ENCODE results near the gene SRA1. TPM values are rescaled to one million over a fixed set of nuclear protein-coding genes. Genes with fewer than 3 reads are reported as not detected.

The SRA1 gene
- total and polyA plus RNA-seq, 9 of the 15 experiments (the other 6 are each of a cell fraction or from before 2014, with no cell fraction given) = 24.1 to 47.4 (median 41.3) TPM

- no peak for TF ChIP-seq MTF1 (CRISPR knock-in tag; IDR thresholded peaks at IDR 0.05; ENCODE audit: borderline replicate concordance)
- 0 out of 2 replicates have a peak, but pooled peaks have one; percentile 37 for TF ChIP-seq ZNF212 (CRISPR knock-in tag; IDR thresholded peaks at IDR 0.05)
- peak; percentile 76 for TF ChIP-seq TAF7 (tag; IDR thresholded peaks at IDR 0.05)
- peak; percentile 90 for TF ChIP-seq EP400 (IDR thresholded peaks at IDR 0.05)
- TF ChIP-seq SREBF1 (IDR thresholded peaks at IDR 0.05; ENCODE audit: borderline replicate concordance, low read depth, low read length) = no peak
- no peak; a peak in 1 of 4 replicates for TF ChIP-seq TBL1XR1 (IDR thresholded peaks at IDR 0.05; ENCODE audit: low read length in 2 of 2)
- TF ChIP-seq USF1 (CRISPR knock-in tag; IDR thresholded peaks at IDR 0.05) = no peak; the same call in 1 of the 2 replicates
- no peak for TF ChIP-seq SIX5 (IDR thresholded peaks at IDR 0.05; ENCODE audit: borderline replicate concordance in 1 of 2, insufficient read depth in 1 of 2, low read depth in 1 of 2, low read length in 2 of 2)
- no peak for TF ChIP-seq ARNT (IDR thresholded peaks at IDR 0.05)
- TF ChIP-seq SMAD1 (IDR thresholded peaks at IDR 0.05; ENCODE audit: low read depth, low read length, partially characterized antibody) = peak; percentile 65
- TF ChIP-seq ZNF644 (tag; IDR thresholded peaks at IDR 0.05; ENCODE audit: low read depth) = no peak
- TF ChIP-seq ZEB2 (IDR thresholded peaks at IDR 0.05) = no peak
- TF ChIP-seq BRD9 (IDR thresholded peaks at IDR 0.05; ENCODE audit: low read depth, partially characterized antibody) = no peak
- no peak for TF ChIP-seq POLR3A (IDR thresholded peaks at IDR 0.05; ENCODE audit: borderline replicate concordance, extremely low read depth, insufficient read depth, insufficient read length)
- no peak for TF ChIP-seq EGR1 (conservative IDR thresholded peaks at IDR 0.05)
- no peak for TF ChIP-seq ZNF384 (IDR thresholded peaks at IDR 0.05; ENCODE audit: low read depth, low read length)
- TF ChIP-seq BRF1 (IDR thresholded peaks at IDR 0.05; ENCODE audit: borderline replicate concordance, extremely low read depth, insufficient read length) = no peak
- peak; percentile 96 for TF ChIP-seq GABPA (tag; conservative IDR thresholded peaks at IDR 0.05; ENCODE audit: low read depth)
- no peak for TF ChIP-seq RBM34 (IDR thresholded peaks at IDR 0.05; ENCODE audit: borderline replicate concordance, insufficient read depth, low read length)
- peak; percentile 94; the same call in 1 of the 2 replicates for TF ChIP-seq PHF8 (IDR thresholded peaks at IDR 0.05; ENCODE audit: borderline replicate concordance, low read length)
- no peak for TF ChIP-seq MBD1 (CRISPR knock-in tag; IDR thresholded peaks at IDR 0.05)
- TF ChIP-seq PURB (CRISPR knock-in tag; IDR thresholded peaks at IDR 0.05; ENCODE audit: low read depth) = no peak
- no peak for TF ChIP-seq XRCC4 (IDR thresholded peaks at IDR 0.05; ENCODE audit: extremely low read depth, insufficient read depth, insufficient read length)
- no peak for TF ChIP-seq DDX20 (tag; IDR thresholded peaks at IDR 0.05; ENCODE audit: low read depth)
Measured at GRCh38 chr5:140557136-140557805, at the start of gene SRA1 (continued).
